SK-N-SH treated with all-trans-retinoic acid at 6 μM for 48 hours (cell line): Measurements from ENCODE around the gene DMBT1.

Experiments used
- ARNTL ChIP-seq: fragments of 450-650 bp; formaldehyde crosslinking; IDR thresholded peaks from 2 replicates; pipeline ENCODE4 v1.5.0; 2020; ENCODE audit warnings: low read depth, mild to moderate bottlenecking, moderate library complexity, borderline replicate concordance
- CSDC2 ChIP-seq: fragments of 250-450 bp; sonication (Bioruptor Pico); IDR thresholded peaks from 2 replicates; pipeline ENCODE4 v1.5.0; 2020; ENCODE audit warnings: mild to moderate bottlenecking, moderate library complexity
- GLIS3 ChIP-seq: fragments of 250-450 bp; sonication (Bioruptor Pico); IDR thresholded peaks from 2 replicates; pipeline ENCODE4 v1.5.0; 2020; ENCODE audit warnings: mild to moderate bottlenecking, moderate library complexity
- ISL1 ChIP-seq: fragments of 250-450 bp; sonication (Bioruptor Pico); IDR thresholded peaks from 2 replicates; pipeline ENCODE4 v2.1.2; 2022; ENCODE audit warnings: mild to moderate bottlenecking, moderate library complexity
- OSR1 ChIP-seq: fragments of 250-450 bp; sonication (Bioruptor Pico); IDR thresholded peaks from 2 replicates; pipeline ENCODE4 v1.8.0; 2022; ENCODE audit warnings: moderate library complexity, mild to moderate bottlenecking, inconsistent platforms
- PPARA ChIP-seq: fragments of 250-450 bp; sonication (Bioruptor Pico); IDR thresholded peaks from 2 replicates; pipeline ENCODE4 v1.5.0; 2020; ENCODE audit warnings: mild to moderate bottlenecking, borderline replicate concordance
- TCF4 ChIP-seq: fragments of 250-450 bp; sonication (Bioruptor Pico); IDR thresholded peaks from 2 replicates; pipeline ENCODE4 v1.8.0; 2021; ENCODE audit warnings: mild to moderate bottlenecking, moderate library complexity, borderline replicate concordance
- ZC3H10 ChIP-seq: fragments of 250-450 bp; sonication (Bioruptor Pico); IDR thresholded peaks from 2 replicates; pipeline ENCODE4 v1.5.1; 2021; ENCODE audit warnings: mild to moderate bottlenecking, moderate library complexity
- ZFP3 ChIP-seq: fragments of 250-450 bp; sonication (Bioruptor Pico); IDR thresholded peaks from 2 replicates; pipeline ENCODE4 v1.5.0; 2020; ENCODE audit warnings: mild to moderate bottlenecking, moderate library complexity
- ZFP30 ChIP-seq: fragments of 450-650 bp; formaldehyde crosslinking; IDR thresholded peaks from 2 replicates; pipeline ENCODE4 v1.5.0; 2022; ENCODE audit warnings: mild to moderate bottlenecking, moderate library complexity
- ZNF70 ChIP-seq: fragments of 450-650 bp; formaldehyde crosslinking; IDR thresholded peaks from 2 replicates; pipeline ENCODE4 v1.5.0; 2020; ENCODE audit warnings: mild to moderate bottlenecking, moderate library complexity
- TF ChIP-seq, protein P1 (sequence below): fragments of 250-450 bp; sonication (Bioruptor Pico); IDR thresholded peaks from 2 replicates; pipeline ENCODE4 v1.8.0; 2020; ENCODE audit warnings: mild to moderate bottlenecking, moderate library complexity, borderline replicate concordance

DNA sequence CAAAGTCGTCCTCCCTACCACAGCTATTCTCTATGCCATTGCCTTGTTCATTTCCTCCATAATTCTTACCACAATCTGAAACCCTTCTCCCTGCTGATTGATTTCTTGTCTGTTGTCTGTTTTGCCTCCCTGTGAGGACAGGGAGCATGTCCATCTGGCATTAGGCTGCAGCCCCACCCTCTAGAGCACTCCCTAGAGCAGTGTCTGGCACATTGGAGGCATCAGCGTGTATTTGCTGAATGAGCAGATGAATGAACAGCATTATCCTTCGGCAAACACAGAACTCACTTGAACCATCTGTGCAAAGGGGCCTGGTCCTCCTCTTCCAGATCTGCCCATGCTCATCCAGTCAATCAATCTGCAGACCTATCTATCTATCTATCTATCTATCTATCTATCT lies 5.1 kb upstream of the DMBT1 start:
- TF ChIP-seq TCF4 (no peak), ZC3H10 (no peak), ZFP3 (no peak), GLIS3 (CRISPR knock-in tag) (no peak), PPARA (no peak), ARNTL (no peak), ZFP30 (CRISPR knock-in tag) (no peak), ZNF70 (CRISPR knock-in tag) (no peak), OSR1 (CRISPR knock-in tag) (no peak), CSDC2 (no peak), ISL1 (CRISPR knock-in tag) (no peak)
- TF ChIP-seq, protein P1, sequence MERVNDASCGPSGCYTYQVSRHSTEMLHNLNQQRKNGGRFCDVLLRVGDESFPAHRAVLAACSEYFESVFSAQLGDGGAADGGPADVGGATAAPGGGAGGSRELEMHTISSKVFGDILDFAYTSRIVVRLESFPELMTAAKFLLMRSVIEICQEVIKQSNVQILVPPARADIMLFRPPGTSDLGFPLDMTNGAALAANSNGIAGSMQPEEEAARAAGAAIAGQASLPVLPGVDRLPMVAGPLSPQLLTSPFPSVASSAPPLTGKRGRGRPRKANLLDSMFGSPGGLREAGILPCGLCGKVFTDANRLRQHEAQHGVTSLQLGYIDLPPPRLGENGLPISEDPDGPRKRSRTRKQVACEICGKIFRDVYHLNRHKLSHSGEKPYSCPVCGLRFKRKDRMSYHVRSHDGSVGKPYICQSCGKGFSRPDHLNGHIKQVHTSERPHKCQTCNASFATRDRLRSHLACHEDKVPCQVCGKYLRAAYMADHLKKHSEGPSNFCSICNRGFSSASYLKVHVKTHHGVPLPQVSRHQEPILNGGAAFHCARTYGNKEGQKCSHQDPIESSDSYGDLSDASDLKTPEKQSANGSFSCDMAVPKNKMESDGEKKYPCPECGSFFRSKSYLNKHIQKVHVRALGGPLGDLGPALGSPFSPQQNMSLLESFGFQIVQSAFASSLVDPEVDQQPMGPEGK (CRISPR knock-in tag) = no peak
